Spleen (tissue), 7 donors: ENCODE data around the gene NRAP.

Experiments used
- POLR2A ChIP-seq, 3 donors: fragments of 450-650 bp; IDR thresholded peaks; one replicate each; pipeline ENCODE4 v1.5.1; 2017; ENCODE audit warnings: antibody characterized with exemption in 3 of 3, mild to moderate bottlenecking in 1 of 3
- TF ChIP-seq, protein P1 (sequence below), 11 experiments: fragments of 200-600 bp in 7 of 11; fragments of 450-650 bp in 4 of 11; sonication (generic) in 4 of 11; IDR thresholded peaks in 8 of 11; conservative IDR thresholded peaks in 3 of 11; 1 replicate in 7 of 11; 2 replicates in 4 of 11; pipeline versions ENCODE4 v1.4.0 to v1.8.0; 2016 to 2021; ENCODE audit warnings: antibody characterized with exemption in 11 of 11, inconsistent platforms in 4 of 11, mild to moderate bottlenecking in 1 of 11
- donor health status: DM: no; HTN: no; CAD: no; lungs with moderate emphysema.
- donor health status: DM: no; HTN: no; CAD: no.
- donor health status: DM: no; HTN: no; CAD: no.

DNA sequence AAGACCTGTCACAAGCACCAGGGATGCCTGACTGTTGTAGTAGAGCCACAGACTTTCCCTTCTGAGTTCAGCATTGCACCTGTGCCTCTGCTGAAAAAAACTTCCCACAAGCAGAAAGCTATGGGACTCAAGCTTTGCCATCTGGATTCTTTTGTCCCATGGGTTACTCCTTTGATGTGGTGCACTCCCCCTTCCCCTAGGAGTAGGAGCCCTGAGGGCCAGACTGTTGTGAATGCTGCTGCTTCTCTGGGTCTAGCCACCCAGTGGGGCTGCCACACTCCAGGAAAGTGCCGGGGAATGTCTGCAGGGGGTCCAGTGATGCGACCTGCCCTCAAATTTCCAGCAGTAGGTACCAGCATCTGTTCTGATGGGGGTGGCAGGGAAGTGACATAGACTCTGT is 27.5 kb upstream of the NRAP start:
- TF ChIP-seq POLR2A (IDR thresholded peaks at IDR 0.05), result no peak
- TF ChIP-seq, protein P1, sequence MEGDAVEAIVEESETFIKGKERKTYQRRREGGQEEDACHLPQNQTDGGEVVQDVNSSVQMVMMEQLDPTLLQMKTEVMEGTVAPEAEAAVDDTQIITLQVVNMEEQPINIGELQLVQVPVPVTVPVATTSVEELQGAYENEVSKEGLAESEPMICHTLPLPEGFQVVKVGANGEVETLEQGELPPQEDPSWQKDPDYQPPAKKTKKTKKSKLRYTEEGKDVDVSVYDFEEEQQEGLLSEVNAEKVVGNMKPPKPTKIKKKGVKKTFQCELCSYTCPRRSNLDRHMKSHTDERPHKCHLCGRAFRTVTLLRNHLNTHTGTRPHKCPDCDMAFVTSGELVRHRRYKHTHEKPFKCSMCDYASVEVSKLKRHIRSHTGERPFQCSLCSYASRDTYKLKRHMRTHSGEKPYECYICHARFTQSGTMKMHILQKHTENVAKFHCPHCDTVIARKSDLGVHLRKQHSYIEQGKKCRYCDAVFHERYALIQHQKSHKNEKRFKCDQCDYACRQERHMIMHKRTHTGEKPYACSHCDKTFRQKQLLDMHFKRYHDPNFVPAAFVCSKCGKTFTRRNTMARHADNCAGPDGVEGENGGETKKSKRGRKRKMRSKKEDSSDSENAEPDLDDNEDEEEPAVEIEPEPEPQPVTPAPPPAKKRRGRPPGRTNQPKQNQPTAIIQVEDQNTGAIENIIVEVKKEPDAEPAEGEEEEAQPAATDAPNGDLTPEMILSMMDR (IDR thresholded peaks at IDR 0.05 in 8 of 11, conservative IDR thresholded peaks at IDR 0.05 in 3 of 11), result no peak
